A549 (cell line): ENCODE measurements around the gene FOXI3. TPM values are rescaled to one million over a fixed set of nuclear protein-coding genes. Genes with fewer than 3 reads are reported as not detected.
A peak's percentile ranks its signal among the peaks of the same experiment; 100 is the strongest.

Experiments
- ATAC-seq, 2 experiments: fragments of 200-7000 bp in 1 of 2; fragments of >200 bp in 1 of 2; cut with Nextera tagmentation in 1 of 2; cut with Tn5 transposase in 1 of 2; 3 replicates each; pipeline versions ENCODE4 v1.8.0 to v1.9.1; 2018 to 2020; ENCODE audit warnings: mild to moderate bottlenecking in 1 of 2, moderate library complexity in 1 of 2
- CTCF ChIA-PET: fragments of 300-600 bp; sonication (Branson Sonifier 250); formaldehyde crosslinking; extraction: SDS; loops from one replicate; lab custom pipeline; 2021; ENCODE audit warnings: antibody characterized with exemption, inconsistent platforms; lab: Yijun Ruan, JAX
- POLR2A ChIA-PET: fragments of 350-600 bp; formaldehyde crosslinking; extraction: SDS; loops from one replicate; lab custom pipeline; 2021; ENCODE audit warnings: antibody characterized with exemption, inconsistent platforms; lab: Yijun Ruan, JAX
- DNase-seq, 2 experiments: peaks; one replicate each; pipeline versions ENCODE4 v3.0.0 to v3.0.0-alpha.2; 2011 to 2016; ENCODE audit warnings: low read depth in 1 of 2, low spot score in 1 of 2
- FAIRE-seq: peaks from 2 replicates; lab custom pipeline; 2011; peaks lifted over from hg19 to GRCh38; lab: Jason Lieb, UNC
- H3K27ac ChIP-seq, 2 experiments: fragments of >200 bp; sonication (Bioruptor Twin); formaldehyde crosslinking; 3 replicates each; pipeline ENCODE4 v1.5.1; 2016 to 2017
- H3K4me1 ChIP-seq: fragments of >200 bp; sonication (Bioruptor Twin); formaldehyde crosslinking; 3 replicates; pipeline ENCODE4 v1.6.1; 2016
- H3K4me2 ChIP-seq: fragments of >200 bp; sonication (Bioruptor Twin); formaldehyde crosslinking; 3 replicates; pipeline ENCODE4 v1.6.1; 2016
- H3K4me3 ChIP-seq: fragments of >200 bp; sonication (Bioruptor Twin); formaldehyde crosslinking; 3 replicates; pipeline ENCODE4 v1.5.1; 2016
- H3K9me3 ChIP-seq: fragments of >200 bp; sonication (Bioruptor Twin); formaldehyde crosslinking; 3 replicates; pipeline ENCODE4 v1.6.1; 2016
- CBX2 ChIP-seq: fragments of 200-600 bp; sonication (generic); IDR thresholded peaks from 2 replicates; pipeline ENCODE4 v1.6.1; 2016; ENCODE audit warnings: low read depth, mild to moderate bottlenecking, borderline replicate concordance
- CEBPB ChIP-seq, 2 experiments: fragments of >200 bp in 1 of 2; sonication (Bioruptor Twin) in 1 of 2; formaldehyde crosslinking in 1 of 2; IDR thresholded peaks; 2 replicates each; pipeline ENCODE4 v1.6.1; 2012 to 2016
- CHD2 ChIP-seq: fragments of 150-350 bp; IDR thresholded peaks from 2 replicates; pipeline ENCODE4 v1.6.1; 2014; ENCODE audit warnings: low read length; ENCODE audit not compliant: partially characterized antibody
- EHF ChIP-seq: fragments of 250-450 bp; sonication (Bioruptor Pico); IDR thresholded peaks from 2 replicates; pipeline ENCODE4 v1.5.0; 2020; ENCODE audit warnings: mild to moderate bottlenecking
- FOXS1 ChIP-seq: fragments of 250-450 bp; sonication (Bioruptor Pico); IDR thresholded peaks from 2 replicates; pipeline ENCODE4 v1.5.0; 2020; ENCODE audit warnings: mild to moderate bottlenecking, moderate library complexity
- HOXA7 ChIP-seq: fragments of 250-450 bp; sonication (Bioruptor Pico); IDR thresholded peaks from 2 replicates; pipeline ENCODE4 v1.5.0; 2020; ENCODE audit warnings: mild to moderate bottlenecking, moderate library complexity
- HOXB13 ChIP-seq: fragments of 250-450 bp; sonication (Bioruptor Pico); IDR thresholded peaks from 2 replicates; pipeline ENCODE4 v1.5.0; 2020; ENCODE audit warnings: low read depth, mild to moderate bottlenecking, moderate library complexity
- NFE2L2 ChIP-seq: fragments of 150-350 bp; conservative IDR thresholded peaks from 2 replicates; pipeline ENCODE4 v1.6.1; 2014; ENCODE audit warnings: low read length
- PBX3 ChIP-seq: IDR thresholded peaks from 2 replicates; pipeline ENCODE4 v1.6.1; 2012
- PHF8 ChIP-seq: fragments of 200-600 bp; sonication (generic); IDR thresholded peaks from 2 replicates; pipeline ENCODE4 v1.6.1; 2016; ENCODE audit warnings: low read depth, mild to moderate bottlenecking, antibody characterized with exemption, moderate library complexity, borderline replicate concordance
- RCOR1 ChIP-seq: fragments of 150-350 bp; IDR thresholded peaks from 2 replicates; pipeline ENCODE4 v1.6.1; 2014; ENCODE audit warnings: antibody characterized with exemption, low read length, low read depth
- SMC3 ChIP-seq: fragments of >200 bp; sonication (Bioruptor Twin); formaldehyde crosslinking; IDR thresholded peaks from 3 replicates; pipeline ENCODE4 v1.6.1; 2018; ENCODE audit warnings: inconsistent platforms
- ZC3H11A ChIP-seq: fragments of 450-650 bp; IDR thresholded peaks from 2 replicates; pipeline ENCODE4 v1.6.1; 2014; ENCODE audit warnings: antibody characterized with exemption, mild to moderate bottlenecking
- WGBS: methylation state at CpG from one replicate; pipeline ENCODE4 v1.1.6; 2017; ENCODE audit errors: missing lambda C conversion rate; 5-methylcytosine and 5-hydroxymethylcytosine counted together
- polyA minus RNA-seq: library from RNA; depleted of rRNA, polyadenylated mRNA; stranded (reverse); fragments of >200 nt; gene quantifications from 2 replicates; pipeline ENCODE4 v1.2.3, GENCODE V29; 2011; rRNA and poly(A)+ RNA removed
- polyA plus RNA-seq, 4 experiments: library from polyadenylated mRNA; depleted of rRNA in 3 of 4; stranded (reverse); fragments of >200 nt; fragmentation: RNase III in 1 of 4; extraction: RNeasy Plus Mini Kit Qiagen cat#74134 plus additional on column Dnase treatment in 1 of 4; gene quantifications; 2 replicates in 3 of 4; 3 replicates in 1 of 4; pipeline ENCODE4 v1.2.3, GENCODE V29; 2011 to 2017
- TF ChIP-seq, protein P1 (sequence below): fragments of 200-600 bp; sonication (generic); IDR thresholded peaks from 2 replicates; pipeline ENCODE4 v1.6.1; 2016; ENCODE audit warnings: antibody characterized with exemption, mild to moderate bottlenecking, moderate library complexity
- TF ChIP-seq, protein P2 (sequence below): fragments of >200 bp; sonication (Bioruptor Twin); formaldehyde crosslinking; IDR thresholded peaks from 2 replicates; pipeline ENCODE4 v1.6.1; 2016
- TF ChIP-seq, protein P3 (sequence below): IDR thresholded peaks from 2 replicates; pipeline ENCODE4 v1.6.1; 2012
- TF ChIP-seq, protein P4 (sequence below): fragments of 250-450 bp; sonication (Bioruptor Pico); IDR thresholded peaks from 2 replicates; pipeline ENCODE4 v1.5.0; 2020; ENCODE audit warnings: low read depth, mild to moderate bottlenecking, moderate library complexity
- TF ChIP-seq, protein P5 (sequence below): fragments of 450-650 bp; IDR thresholded peaks from 2 replicates; pipeline ENCODE4 v1.6.1; 2014; ENCODE audit warnings: antibody characterized with exemption

The FOXI3 gene
- polyA plus RNA-seq (2011; rRNA removed), result 0.03 TPM in 1 of 2 replicates, not detected in the other
- not detected in 2 replicates for polyA plus RNA-seq (2012; cell fraction: cytosol; rRNA removed)
- polyA plus RNA-seq (2012; cell fraction: nucleus; rRNA removed), result not detected in 2 replicates
- not detected in 3 replicates for polyA plus RNA-seq (2017; fragmentation: RNase III; extraction: RNeasy Plus Mini Kit Qiagen cat#74134 plus additional on column Dnase treatment)
- not detected in 2 replicates for polyA minus RNA-seq

DNA sequence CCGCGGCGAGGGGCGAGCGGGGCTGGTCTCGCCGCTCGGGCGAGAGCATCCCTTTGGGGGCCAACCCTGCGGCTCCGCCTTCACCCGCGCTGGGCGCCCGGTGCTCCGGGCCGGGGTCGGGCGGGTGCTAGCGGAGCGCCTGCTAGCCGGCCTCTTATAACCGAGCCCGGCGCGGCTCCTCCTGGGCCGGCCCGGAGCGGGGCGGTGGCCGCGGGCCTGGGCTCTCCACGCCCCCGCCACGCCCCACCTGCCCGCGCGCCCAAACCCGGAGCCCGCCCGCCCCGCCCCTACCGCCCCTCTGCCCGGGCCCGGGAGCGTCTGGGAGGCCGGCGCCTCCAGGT lies at the start of gene FOXI3:
Gene FOXI3, minus strand, starts transcription at position 129 of the 341 bp plus-strand sequence. CDS start 158 bp downstream, outside the sequence.
- WGBS, result 0% methylated on average over 4 of the region's 48 CpGs
- FAIRE-seq (no peak), DNase-seq (no peak), ATAC-seq (peak; percentile 63 to 65)
- peak within 1 kb of the TSS; percentile 58 for H3K4me3 ChIP-seq
- no peaks in the 10 kb centered on the region for H3K9me3 ChIP-seq
- CTCF ChIA-PET, result no interaction called here
- TF ChIP-seq EHF (CRISPR knock-in tag), result no peak
- TF ChIP-seq RCOR1, result no peak
- no peak for TF ChIP-seq PBX3
- no peak for TF ChIP-seq NFE2L2
- TF ChIP-seq, protein P1, sequence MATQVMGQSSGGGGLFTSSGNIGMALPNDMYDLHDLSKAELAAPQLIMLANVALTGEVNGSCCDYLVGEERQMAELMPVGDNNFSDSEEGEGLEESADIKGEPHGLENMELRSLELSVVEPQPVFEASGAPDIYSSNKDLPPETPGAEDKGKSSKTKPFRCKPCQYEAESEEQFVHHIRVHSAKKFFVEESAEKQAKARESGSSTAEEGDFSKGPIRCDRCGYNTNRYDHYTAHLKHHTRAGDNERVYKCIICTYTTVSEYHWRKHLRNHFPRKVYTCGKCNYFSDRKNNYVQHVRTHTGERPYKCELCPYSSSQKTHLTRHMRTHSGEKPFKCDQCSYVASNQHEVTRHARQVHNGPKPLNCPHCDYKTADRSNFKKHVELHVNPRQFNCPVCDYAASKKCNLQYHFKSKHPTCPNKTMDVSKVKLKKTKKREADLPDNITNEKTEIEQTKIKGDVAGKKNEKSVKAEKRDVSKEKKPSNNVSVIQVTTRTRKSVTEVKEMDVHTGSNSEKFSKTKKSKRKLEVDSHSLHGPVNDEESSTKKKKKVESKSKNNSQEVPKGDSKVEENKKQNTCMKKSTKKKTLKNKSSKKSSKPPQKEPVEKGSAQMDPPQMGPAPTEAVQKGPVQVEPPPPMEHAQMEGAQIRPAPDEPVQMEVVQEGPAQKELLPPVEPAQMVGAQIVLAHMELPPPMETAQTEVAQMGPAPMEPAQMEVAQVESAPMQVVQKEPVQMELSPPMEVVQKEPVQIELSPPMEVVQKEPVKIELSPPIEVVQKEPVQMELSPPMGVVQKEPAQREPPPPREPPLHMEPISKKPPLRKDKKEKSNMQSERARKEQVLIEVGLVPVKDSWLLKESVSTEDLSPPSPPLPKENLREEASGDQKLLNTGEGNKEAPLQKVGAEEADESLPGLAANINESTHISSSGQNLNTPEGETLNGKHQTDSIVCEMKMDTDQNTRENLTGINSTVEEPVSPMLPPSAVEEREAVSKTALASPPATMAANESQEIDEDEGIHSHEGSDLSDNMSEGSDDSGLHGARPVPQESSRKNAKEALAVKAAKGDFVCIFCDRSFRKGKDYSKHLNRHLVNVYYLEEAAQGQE, result no peak
- TF ChIP-seq, protein P2, sequence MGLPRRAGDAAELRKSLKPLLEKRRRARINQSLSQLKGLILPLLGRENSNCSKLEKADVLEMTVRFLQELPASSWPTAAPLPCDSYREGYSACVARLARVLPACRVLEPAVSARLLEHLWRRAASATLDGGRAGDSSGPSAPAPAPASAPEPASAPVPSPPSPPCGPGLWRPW, result no peak
- TF ChIP-seq PHF8, result no peak
- no peak for TF ChIP-seq CBX2
- TF ChIP-seq, protein P3, sequence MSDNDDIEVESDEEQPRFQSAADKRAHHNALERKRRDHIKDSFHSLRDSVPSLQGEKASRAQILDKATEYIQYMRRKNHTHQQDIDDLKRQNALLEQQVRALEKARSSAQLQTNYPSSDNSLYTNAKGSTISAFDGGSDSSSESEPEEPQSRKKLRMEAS, result no peak
- no peak for TF ChIP-seq SMC3
- TF ChIP-seq, protein P4, sequence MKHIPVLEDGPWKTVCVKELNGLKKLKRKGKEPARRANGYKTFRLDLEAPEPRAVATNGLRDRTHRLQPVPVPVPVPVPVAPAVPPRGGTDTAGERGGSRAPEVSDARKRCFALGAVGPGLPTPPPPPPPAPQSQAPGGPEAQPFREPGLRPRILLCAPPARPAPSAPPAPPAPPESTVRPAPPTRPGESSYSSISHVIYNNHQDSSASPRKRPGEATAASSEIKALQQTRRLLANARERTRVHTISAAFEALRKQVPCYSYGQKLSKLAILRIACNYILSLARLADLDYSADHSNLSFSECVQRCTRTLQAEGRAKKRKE, result no peak
- TF ChIP-seq CEBPB (IDR thresholded peaks at IDR 0.05), result no peak
- TF ChIP-seq HOXA7 (CRISPR knock-in tag), result no peak
- no peak for TF ChIP-seq FOXS1 (CRISPR knock-in tag)
- H3K4me2 ChIP-seq, result peak within 1 kb of the TSS; percentile 99
- POLR2A ChIA-PET, result no interaction called here
- H3K4me1 ChIP-seq, result peaks cover 11% of the 10 kb centered on the region; the same call in 2 of the 3 replicates
- H3K27ac ChIP-seq, result no peak within 1 kb of the TSS; a peak in 1 of 6 replicates

GRCh38 chr2:88500691-88501090 lies 48.2 kb upstream of the FOXI3 start:
- WGBS, result 48% methylated on average over 2 of the region's 2 CpGs
- Histone ChIP-seq H3K9me3 (no peaks in the 10 kb centered on the region), H3K4me1 (no peaks in the 10 kb centered on the region), H3K27ac (no peak overlapping the region), H3K4me3 (no peak overlapping the region), H3K4me2 (no peak overlapping the region)
- ChIA-PET CTCF (no interaction called here), POLR2A (no interaction called here)
- TF ChIP-seq CHD2 (no peak), CEBPB (IDR thresholded peaks at IDR 0.05) (peak in 1 of 2 experiments; percentile 15; a peak in 1 of 4 replicates)
- DNase-seq (peak in 1 of 2 experiments; percentile 22), ATAC-seq (no peak), FAIRE-seq (no peak)

- POLR2A ChIA-PET, result no interaction called here
Measured at GRCh38 chr2:88499204-88499603, 46.7 kb upstream of the FOXI3 start.

More at GRCh38 chr2:88499204-88499603, 46.7 kb upstream of the FOXI3 start:
- TF ChIP-seq, protein P5, sequence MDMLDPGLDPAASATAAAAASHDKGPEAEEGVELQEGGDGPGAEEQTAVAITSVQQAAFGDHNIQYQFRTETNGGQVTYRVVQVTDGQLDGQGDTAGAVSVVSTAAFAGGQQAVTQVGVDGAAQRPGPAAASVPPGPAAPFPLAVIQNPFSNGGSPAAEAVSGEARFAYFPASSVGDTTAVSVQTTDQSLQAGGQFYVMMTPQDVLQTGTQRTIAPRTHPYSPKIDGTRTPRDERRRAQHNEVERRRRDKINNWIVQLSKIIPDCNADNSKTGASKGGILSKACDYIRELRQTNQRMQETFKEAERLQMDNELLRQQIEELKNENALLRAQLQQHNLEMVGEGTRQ, result no peak
- TF ChIP-seq ZC3H11A, result no peak
- TF ChIP-seq HOXB13, result no peak
- 3% methylated on average over 1 of the region's 1 CpG for WGBS
- Histone ChIP-seq H3K9me3 (no peaks in the 10 kb centered on the region), H3K4me2 (no peak overlapping the region), H3K4me1 (no peaks in the 10 kb centered on the region), H3K27ac (no peak overlapping the region), H3K4me3 (no peak overlapping the region)
- DNase-seq (no peak), ATAC-seq (no peak), FAIRE-seq (no peak)
- CTCF ChIA-PET, result interaction anchor here (1.3 to 1.4 kb wide), 2 partner anchors 9 to 20 kb away, joined by 3 to 4 read pairs; no protein-coding TSS in a partner anchor
